HG03139 (cell line): ENCODE data around the gene IFI27.
"Not testable (repeated sequence)": the region's sequence is repeated elsewhere in the genome, so short reads cannot be mapped to it uniquely, and the experiment has no call there.

Experiments
- ATAC-seq: cut with Tn5 transposase; IDR thresholded peaks from one replicate; pipeline ENCODE4 v1.9.1; 2021; ENCODE audit not compliant: unreplicated experiment

The IFI27 gene

DNA sequence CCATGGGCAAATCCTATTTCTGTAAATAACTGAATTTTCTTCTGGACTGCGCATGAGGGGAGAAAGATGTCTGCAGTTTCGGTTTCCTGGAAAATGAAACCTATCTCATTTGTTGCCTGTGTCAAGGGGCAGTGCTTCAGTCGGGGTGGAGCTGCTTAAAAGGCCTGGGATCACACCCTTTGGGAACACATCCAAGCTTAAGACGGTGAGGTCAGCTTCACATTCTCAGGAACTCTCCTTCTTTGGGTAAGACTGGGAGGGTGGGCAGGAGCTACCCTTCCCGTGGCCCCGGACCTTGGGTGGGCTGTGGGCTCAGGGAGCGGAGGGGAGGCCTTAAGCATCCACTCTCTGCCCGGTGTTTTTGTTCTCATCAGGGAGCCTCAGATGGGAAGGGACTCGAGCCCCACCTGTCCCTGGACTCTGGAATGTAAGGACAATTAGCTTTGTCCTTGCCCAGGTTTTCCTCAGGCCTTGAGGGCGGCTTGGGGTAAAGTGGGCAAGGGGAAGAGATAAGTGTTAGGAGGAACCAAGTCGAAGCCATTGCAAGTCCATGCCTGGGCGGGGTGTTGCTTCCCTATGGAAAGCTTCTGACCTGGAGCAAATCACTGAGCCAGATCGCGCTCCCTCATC, at the start of gene IFI27:
TSS of gene IFI27 (plus strand) at position 185 of the 630 bp plus-strand sequence.
- ATAC-seq = no peak

DNA sequence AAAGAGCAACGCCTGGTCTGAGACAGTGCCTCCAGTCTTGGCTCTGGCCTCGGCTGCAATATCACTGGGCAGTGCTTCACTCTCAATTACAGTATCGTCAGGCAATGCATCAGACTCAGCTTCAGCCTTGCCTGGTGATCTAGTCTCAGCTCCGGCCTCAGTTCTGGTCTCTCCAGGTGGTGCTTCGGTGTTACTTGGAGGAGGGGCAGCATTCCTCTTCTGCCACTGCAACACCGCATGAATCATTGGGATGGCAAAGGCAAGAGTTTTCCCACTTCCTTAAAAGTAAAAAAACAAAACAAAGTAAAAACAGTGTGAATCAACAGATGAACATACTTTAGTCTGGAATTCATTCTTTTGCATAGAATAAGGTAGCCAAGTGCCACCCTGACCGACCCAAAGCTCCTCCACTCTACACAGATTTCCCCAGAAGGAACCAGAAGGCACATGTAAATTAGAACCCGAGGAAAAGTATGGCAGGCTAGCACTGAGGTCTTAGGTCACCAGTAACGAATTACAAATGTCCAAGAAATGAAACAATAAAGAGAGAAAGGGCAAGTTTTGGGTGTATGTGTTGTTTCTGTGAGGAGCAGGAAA, 48.1 kb upstream of the IFI27 start:
- no peak for ATAC-seq

DNA sequence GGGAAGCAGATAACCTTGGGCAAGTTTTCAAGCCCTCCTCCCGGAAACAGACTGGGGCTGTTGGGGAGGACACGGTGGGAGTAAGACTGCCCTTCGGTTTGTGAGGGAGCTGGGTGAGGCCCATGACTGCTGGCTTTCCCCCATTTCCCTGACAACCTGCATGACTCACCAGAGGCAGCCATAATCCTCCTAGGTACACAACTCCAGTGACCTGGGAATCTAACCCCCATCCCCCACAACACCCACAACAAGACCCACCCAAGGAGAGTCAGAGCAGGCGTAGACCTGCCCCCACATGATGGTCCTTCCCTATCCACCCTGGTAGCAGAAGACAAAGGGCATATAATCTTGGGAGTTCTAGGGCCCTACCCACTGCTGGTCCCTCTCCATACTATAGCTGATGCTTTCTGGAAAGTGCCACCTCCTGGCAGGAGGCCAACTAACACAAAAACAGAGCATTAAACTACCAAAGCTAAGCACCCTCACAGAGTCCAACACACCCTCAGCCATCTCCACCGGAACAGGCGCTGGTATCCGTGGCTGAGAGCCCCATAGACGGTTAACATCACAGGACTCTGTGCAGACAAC, 44.4 kb upstream of the IFI27 start:
- ATAC-seq = no peak

DNA sequence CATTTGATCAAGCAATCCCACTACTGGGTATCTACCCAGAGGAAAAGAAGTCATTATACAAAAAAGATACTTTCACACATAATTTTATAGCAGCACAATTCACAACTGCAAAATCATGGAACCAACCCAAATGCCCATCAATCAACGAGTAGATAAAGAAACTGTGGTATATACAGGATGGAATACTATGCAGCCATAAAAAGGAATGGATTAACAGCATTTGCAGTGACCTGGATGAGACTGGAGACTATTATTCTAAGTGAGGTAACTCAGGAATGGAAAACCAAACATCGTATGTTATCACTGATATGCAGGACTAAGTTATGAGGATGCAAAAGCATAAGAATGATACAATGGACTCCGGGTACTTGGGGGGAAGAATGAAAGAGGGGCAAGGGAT, 38.5 kb upstream of the IFI27 start:
- not testable (repeated sequence) for ATAC-seq

DNA sequence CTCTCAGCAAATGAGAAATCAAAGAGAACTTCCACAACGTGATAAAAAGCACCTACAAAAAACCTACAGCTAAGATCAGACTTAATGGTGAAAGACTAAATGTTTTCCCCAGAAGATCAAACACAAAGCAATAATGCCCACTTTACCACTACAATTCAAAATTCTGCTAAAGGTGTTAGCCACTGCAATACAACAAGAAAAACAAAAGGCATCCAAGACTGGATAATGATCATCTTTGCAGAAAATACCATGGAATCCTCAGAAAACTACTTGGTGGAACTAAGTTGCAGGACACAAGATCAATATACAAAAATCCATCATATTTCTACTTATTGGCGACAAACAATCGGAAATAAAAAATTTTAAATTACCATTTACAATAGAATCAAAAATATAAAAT, 36.0 kb upstream of the IFI27 start:
- no peak for ATAC-seq

DNA sequence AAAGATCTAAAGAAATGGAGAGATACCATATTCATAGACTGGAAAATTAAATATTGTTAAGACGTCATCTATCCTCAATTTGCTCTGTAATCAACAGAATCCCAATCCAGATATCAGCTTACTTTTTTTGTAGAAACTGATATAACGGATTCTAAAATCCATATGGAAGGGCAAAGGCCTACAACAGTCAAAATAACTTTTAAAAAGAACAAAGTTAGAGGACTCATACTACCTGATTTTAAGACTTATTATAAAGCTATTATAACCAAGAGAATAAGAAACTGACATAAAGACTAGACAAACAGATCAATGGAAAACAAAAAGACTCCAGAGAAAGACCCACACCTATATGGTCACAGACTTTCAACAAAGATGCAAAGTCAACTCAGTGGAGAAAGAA, 35.5 kb upstream of the IFI27 start:
- ATAC-seq = no peak

DNA sequence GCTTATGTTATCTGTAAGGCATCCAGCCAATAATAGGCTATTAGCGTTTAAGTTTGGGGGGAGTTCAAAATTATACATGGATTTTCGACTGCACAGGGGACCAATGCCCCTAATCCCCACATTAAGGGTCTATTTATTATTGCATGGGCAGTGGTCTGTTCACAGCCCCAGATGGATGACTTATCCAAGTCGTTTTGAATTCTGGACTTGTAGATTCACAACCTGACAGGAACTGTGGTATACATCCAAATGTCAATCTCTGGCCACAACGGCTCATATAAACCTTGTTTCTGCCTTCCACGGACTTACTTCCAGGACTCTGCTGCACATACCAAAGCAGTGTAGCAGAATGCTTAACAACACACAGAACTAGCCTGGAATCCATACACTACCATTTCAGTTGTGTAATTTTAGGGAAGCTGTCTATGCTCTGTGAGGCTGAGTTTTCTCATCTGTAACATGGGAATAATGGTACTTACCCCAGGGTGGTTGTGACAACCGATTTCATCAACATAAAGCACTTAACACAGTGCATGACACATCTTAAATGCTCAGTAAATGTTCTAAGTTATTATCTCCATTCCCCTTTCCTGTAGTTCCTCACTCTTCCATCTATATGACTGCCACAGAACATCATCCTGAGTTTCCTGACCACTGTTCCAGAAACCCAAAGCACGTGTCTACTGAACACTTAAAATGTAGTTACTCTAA, 33.3 kb upstream of the IFI27 start:
- no peak for ATAC-seq

DNA sequence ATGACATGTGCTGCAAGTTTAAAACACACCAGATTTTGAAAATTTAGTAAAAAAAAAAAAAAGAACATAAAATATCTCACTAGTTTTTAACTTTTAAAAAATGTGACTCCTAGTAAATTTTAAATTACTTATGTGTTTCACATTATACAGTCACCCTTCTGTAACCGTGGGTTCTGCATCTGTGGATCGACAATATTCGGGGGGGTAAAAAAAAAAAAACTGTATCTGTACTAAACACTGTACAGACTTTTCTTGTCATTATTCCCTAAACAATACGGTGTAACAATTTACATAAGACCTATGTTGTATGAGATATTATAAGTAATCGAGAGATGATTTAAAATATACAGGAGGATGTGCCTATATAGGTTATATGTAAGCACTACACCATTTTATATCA, 32.7 kb upstream of the IFI27 start:
- ATAC-seq = no peak

DNA sequence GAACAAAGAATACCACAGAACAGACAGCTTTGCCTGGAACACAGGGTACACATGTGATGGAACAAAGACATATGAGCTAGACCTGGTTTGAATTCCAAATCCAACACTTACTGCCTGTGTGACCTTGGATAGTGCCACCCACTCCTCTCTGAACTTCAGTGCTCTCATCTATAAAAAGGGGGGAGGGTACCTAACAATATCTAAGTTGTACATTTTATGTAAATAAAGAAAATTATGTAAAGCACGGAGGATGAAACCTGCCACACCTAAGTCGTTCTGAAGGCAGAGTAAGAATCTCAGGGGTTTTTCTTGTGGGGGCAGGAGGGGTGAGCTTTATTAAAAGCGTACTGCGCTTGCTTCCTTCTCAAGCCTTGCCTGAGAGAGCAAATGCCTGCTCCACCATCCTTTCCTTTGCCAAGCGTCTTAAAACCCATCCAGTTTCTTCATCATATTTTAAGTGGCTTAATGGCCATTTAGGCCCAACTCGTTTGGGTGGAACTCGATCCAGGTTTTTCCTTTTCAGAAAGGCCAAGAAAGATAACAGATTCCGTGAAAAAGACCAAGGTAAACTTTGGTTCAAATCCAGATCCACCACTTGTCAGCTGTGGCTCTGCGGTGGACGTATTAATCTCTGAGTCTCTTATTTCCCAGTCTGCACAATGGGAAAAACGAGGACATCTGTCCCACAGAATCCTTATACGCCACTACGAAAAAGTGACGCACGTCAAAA, 30.5 kb upstream of the IFI27 start:
- no peak for ATAC-seq

DNA sequence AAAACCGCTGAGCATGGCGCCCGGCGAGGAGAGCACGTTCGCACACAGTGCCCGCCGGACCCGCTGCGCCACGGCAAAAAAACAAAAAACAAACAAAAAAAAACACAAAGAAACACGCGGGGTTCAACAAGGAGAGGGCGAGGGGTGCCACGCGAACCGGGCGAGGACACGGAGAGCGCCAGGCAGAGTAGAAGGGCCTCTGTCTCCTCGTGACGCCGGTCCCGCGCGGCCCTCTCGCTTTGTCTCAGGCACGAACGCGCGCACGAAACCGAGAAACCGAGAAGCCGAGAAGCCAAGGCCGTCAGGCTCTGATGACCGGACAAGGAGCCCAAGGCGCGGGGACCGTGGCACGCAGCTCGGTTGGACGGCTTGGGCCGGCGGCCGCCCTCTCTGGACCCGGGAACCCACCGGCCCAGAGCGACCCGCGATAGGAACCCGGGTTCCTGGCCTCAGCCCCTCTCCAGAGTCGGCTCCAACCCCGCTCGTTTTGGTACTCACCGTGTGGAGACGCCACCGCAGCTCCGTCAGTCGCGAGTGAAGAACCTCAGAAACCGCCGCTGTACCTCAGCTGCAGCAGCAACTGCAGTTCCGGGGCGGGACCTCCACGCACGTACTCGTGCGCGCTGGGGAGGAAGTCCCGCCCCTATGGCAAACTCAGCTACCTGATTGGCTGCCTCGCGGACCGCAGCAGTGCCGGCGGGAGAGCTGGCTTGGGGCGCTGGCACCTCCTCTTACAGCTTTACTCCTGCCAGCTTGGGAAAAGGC, 29.7 kb upstream of the IFI27 start, which contains the start of the genes DDX24 and IFI27L1:
TSS of gene DDX24 (minus strand) at position 582 of the 765 bp plus-strand sequence. CDS start 1,460 bp downstream, outside the sequence.
TSS of gene IFI27L1 (plus strand) at position 690 of the 765 bp plus-strand sequence. CDS start 15,628 bp downstream, outside the sequence.
- peak; percentile 98 for ATAC-seq

DNA sequence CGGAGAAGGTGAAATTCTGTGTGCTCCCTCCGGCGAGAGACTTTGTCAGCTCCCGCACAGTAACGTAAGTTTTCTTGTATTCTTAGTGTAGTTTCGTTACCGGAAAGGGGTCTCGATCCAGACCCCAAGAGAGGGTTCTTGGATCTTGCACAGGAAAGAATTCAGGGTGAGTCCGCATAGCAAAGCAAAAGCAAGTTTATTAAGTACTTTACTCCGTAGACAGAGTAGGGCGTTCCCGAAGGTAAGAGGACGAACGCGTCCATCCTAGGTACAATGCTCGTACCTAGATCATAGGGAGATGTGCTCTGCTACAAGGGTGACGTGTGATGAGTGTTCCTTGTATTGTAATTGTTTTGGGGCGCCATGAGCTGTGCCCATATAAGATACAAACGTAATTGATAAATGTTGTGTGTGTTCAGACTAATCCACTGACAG, 29.1 kb upstream of the IFI27 start:
- ATAC-seq = no peak

DNA sequence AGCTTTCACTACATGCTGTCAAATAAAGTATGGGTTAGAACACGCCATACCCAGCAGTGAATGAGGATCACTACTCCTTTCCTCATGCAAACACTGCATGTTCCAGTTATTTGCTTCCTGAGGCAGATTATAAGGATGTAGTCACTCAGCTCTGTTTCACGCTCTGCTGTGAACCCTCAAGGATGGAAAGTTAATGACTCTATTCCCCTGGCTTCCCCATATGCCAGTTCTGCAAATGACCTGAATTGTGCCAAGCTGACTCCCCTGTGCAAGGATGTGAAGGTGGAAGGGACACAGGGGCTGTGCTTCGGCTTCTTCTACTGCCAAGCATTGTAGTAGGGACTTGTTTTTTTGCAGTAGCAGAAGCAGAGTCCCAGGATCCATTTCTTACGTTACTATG, 22.6 kb upstream of the IFI27 start:
- no peak for ATAC-seq

DNA sequence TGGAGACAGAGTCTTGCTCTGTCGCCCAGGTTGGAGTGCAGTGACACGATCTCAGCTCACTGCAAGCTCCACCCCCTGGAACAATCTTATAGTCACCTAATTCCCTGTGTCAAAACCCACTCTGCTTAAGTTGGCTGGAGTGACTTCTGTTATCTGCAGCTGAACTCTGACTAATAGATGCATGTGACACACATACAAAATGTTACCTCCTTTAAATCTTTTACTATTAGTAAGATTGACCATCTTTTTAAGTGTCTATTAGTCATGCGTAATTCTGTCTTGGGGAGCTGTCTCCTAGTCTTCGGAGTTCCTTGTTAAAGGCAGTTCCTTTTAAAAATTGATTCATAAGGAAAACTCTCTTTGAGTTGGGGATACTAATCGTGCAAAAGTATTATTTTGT, 22.0 kb upstream of the IFI27 start:
- ATAC-seq = no peak

DNA sequence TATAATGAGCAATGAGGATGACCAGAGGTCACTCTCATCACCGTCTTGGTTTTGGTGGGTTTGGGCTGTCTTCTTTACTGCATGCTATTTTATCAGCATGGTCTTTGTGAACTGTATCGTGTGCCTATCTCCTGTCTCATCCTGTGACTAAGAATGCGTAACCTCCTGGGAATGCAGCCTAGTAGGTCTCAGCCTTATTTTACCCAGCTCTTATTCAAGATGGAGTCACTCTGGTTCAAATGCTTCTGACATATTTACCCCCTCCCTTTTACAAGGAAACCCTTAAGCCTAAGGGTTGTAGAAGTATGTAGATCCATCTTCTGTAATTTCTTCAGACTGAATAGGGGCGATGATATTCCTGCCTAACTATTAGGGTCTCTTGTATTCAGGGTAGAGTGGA, 21.1 kb upstream of the IFI27 start:
- ATAC-seq = no peak

DNA sequence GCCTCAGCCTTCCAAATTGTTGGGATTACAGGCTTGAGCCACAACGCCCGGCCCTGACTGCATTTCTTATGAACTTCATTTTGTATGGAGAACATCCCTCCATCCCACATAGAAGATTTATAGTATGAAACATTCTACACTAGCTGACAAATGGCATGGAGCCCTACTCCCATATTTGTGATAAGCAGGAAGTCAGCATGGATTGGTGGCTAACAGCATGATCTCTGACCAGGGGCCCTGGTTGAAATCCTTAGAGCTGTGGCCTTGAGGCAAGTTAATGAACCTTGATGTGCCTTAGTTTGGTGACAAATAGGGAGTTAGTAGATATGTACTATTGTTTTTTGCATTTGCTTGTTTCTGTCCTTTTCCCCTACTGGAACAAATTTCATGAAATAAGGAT, 17.1 kb upstream of the IFI27 start:
- no peak for ATAC-seq

DNA sequence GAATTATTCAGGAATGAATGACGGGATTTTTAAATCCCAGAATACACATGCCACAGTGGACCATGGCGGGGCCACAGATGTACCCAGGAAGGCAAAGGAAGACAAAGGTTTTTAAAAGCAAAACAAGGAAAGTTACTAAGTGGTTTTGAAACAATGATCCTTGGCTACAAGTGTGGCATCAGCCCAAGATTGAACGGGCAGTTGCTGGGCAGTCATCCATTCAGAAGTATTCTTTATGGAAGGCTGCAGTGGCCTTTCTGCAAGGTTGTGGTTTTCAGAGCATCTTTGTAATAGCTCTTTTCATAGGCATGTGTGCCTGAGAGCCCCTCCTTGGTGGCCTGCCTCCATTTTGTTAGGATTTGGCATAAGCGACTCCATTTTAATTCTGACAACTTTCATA, 13.4 kb upstream of the IFI27 start:
- no peak for ATAC-seq

DNA sequence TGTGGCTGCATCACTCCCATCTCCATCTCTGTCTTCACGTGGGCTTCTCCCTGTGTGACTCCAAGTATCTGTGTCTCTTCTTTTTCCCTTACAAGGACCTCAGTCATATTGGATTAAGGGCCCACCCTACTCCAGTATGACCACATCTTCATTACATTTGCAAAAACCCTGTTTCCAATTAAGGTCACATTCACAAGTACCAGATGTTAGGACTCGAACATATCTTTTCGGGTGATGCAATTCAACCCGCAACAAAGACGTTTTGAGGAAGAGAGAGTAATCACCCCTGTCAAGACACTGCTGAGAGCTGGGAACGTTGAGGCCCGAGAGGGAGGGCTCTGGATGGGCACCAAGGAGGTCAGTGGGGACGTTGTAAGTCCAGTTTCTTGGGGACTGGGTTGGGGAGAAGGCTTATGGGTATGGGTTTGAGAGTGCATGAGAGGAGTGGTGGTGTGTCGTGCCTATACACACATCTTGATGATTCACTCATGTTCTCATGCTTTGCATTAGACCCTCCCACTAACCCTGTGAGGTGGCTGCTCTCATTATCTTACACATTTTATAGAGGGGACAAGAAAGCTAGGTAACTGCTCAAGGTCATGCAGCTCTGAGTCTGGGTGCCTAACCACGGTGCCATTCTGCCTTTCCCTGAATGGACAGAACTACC, 12.1 kb upstream of the IFI27 start:
- ATAC-seq = no peak

DNA sequence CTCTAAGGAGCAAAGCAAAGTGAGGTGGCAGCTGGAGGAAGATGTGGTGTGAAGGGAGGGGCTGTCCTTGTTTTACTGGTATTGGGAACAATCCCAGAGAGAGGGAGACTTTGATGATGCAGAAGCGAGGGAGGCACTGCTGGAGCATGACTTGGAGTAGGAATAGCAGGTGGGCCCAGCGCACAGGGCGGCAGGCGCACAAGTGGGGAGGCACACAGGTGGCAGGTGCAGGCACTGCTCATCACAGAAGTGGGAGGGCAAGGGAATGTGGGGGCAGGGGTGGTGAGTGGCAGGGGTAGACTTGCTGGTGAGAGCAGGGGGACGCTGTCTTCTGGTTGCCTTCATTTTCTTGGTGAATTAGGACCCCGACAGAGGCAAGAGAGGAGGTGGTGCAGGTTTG, 11.5 kb upstream of the IFI27 start:
- ATAC-seq = no peak

DNA sequence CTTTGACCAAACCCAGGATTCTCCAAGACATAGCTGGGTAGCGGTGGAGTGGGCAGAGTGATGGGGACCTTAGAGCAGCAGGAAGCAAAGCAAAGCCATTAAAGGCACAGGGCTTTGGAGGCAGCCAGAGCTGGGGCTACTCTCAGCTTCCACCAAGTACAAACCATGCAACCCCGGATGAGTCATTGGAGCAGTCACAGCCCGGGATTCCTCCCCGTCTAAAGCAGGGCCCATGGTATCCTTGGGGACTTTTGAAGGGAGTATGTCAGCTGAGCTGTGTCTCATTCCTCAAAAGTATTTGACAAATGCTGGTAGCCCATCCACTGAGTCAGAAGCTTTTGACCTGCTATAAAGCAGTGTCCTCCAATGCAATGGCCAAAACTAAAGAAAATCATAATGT, 9.7 kb upstream of the IFI27 start:
- ATAC-seq = no peak

DNA sequence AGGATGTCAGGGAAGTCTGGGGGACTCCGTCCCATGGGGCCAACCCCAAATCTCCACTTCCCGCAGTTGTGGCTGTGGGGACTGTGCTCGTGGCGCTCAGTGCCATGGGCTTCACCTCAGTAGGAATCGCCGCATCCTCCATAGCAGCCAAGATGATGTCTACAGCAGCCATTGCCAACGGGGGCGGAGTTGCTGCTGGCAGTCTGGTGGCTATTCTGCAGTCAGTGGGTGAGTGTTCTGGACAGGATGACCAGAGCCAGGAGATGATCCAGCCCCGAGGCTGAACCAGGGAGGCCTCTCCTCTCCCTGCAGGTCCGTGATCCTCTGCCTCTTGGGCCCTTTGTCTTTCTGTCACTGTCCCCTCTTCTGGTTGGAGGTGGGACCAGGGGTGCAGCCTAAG, 8.8 kb upstream of the IFI27 start:
- no peak for ATAC-seq
